Stromal cell of bone marrow (primary cell): Measurements from ENCODE around the gene SSBP2.
"Not testable (repeated sequence)": the region's sequence is repeated elsewhere in the genome, so short reads cannot be mapped to it uniquely, and the experiment has no call there.

Experiments used
- DNase-seq: peaks from one replicate; pipeline ENCODE4 v3.0.0-alpha.2; 2012; ENCODE audit warnings: low read depth

The SSBP2 gene

DNA sequence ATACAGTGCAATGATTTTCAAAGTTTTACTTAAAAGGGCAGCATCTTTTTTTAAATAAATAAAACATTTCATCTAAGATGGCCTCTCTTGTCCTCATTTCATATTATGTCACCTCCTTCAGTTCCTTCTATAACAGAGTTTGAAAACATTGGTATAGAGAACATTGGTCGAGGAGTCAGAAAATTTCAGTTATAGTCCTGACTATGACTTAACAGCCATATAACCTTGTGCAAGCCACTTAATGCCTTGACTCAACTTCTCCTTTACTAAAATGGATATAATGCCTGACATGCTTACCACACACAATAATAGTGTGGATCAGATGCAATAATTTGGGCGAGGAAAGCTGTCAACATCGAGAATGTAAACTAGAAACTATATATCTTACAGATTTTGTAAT lies 22.6 kb downstream of the SSBP2 start:
- DNase-seq: no peak

DNA sequence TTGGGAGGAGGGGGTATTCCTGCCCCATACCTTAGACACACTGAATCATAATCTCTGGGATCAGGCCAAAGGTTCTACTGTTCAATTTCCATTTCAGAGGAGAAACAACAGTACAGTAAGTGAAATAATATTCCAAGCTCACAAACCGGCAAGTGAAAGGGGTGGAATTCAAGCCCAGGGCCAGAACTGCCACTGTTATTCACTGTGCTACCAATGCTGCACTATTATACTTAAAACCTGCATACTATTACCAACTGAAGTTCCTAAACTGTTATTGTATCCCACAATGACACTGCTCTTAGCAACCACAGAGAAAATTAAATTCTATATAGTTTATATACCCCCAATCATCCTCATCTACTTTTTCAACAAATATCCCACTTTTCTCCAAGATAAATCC lies 24.6 kb downstream of the SSBP2 start:
- DNase-seq: no peak

DNA sequence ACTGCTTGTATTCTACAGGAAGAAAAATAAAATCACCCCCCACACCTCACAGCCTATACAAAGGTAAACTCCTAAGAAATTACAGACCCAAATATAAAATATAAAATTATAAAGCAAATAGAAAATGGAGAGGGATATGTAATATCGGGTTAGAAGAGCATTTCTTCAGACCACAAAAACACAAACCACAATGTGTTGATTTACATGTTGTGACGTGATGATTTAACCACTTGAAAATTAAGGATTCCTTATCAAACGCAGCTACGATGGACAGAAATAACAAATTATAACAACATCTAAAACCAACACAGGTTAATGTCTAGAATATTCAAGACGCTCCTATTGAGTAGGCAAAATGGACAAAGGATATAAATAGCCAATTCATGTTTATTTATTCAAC lies 26.3 kb downstream of the SSBP2 start:
- no peak for DNase-seq

- no peak for DNase-seq
Measured at GRCh38 chr5:81724108-81724507, 26.8 kb downstream of the SSBP2 start.

- no peak for DNase-seq
Measured at GRCh38 chr5:81721049-81721448, 29.8 kb downstream of the SSBP2 start.

- DNase-seq: peak; percentile 12
Measured at GRCh38 chr5:81719743-81720345, 31.1 kb downstream of the SSBP2 start.

GRCh38 chr5:81718300-81718699 lies 32.6 kb downstream of the SSBP2 start:
- no peak for DNase-seq

DNA sequence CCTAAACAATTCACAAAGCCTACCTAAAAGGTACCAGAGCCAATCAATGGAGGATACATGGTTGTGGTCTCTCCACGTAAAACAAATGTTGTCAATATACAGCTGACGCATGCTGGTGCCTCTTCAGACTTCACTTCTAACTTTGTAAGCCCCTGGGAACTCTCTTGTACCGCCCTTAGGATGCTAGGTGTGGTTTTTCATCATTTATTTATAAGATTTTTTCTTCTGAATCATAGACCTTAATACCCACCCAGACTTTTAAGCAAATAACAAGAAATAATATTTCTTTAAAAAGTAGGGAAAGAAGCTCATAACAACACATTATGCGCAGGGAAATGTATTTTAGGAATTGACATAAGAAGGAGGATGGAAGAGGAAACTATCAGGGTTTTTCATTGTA lies 33.0 kb downstream of the SSBP2 start:
- no peak for DNase-seq

- no peak for DNase-seq
Measured at GRCh38 chr5:81717226-81717625, 33.7 kb downstream of the SSBP2 start.

DNA sequence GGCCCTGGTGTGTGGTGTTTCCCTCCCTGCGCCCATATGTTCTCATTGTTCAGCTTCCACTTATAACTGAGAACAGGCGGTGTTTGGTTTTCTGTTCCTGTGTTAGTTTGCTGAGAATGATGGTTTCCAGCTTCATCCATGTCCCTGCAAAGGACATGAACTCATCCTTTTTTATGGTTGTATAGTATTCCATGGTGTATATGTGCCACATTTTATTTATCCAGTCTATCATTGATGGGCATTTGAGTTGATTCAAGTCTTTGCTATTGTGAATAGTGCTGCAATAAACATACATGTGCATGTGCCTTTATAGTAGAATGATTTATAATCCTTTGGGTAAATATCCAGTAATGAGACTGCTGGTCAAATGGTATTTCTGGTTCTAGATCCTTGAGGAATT lies 36.8 kb downstream of the SSBP2 start:
- not testable (repeated sequence) for DNase-seq

GRCh38 chr5:81708889-81709288 lies 42.0 kb downstream of the SSBP2 start:
- DNase-seq: no peak

GRCh38 chr5:81703840-81704239 lies 47.1 kb downstream of the SSBP2 start:
- DNase-seq: no peak

DNA sequence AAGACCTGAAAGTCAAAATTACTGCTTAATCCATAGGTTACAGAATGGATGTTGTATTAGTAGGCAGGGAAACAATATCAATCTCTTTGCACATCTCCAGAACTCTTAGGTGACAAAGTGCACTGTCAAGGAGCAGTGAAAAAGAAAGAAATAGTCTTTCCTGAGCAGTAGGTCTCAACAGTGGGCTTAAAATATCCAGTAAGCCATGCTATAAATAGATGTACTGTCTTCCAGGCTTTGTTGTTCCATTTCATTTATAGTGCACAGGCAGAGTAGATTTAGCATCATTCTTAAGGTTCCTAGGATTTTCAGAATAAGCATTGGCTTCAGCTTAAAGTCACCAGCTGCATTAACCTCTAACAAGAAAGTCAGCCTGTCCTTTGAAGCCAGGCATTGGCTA lies 50.7 kb downstream of the SSBP2 start:
- DNase-seq: no peak

DNA sequence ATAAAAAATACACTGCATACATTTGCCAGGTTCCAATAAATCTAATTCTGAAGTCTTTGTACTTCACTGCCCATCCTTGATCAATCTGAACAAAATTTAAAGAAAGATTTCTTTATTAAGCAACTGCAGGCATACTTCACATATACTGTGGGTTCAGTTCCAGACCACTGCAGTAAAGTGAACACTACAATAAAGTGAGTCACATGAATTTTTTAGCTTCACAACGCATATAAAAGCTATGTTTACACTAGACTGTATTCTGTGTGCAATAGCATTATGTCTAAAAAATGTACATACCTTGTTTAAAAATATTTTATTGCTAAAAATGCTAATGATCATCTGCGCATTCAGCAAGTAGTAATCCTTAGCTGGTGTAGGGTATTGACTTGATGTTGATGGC lies 52.1 kb downstream of the SSBP2 start:
- DNase-seq: no peak

- DNase-seq: no peak
Measured at GRCh38 chr5:81696418-81697397, 54.2 kb downstream of the SSBP2 start.

GRCh38 chr5:81694726-81695125 lies 56.2 kb downstream of the SSBP2 start:
- no peak for DNase-seq

DNA sequence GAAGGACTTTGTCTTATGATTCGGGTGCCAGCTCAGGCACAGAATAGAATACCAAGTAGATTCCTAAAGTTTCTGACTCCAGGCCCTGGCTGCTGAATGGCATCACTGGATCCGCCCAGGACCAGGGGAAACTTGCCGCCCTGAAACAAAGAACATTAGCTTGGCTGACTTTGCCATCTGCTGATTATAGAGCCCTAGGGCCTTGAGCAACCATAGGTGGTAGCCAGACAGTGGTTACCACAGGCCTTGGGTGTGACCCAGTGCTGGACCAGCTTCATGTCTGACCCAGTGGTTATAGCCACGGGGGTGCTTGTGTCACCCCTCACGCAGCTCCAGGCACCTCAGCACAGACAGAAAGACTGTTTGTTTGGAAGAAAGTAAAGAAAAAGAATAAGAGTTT lies 62.7 kb downstream of the SSBP2 start:
- no peak for DNase-seq

DNA sequence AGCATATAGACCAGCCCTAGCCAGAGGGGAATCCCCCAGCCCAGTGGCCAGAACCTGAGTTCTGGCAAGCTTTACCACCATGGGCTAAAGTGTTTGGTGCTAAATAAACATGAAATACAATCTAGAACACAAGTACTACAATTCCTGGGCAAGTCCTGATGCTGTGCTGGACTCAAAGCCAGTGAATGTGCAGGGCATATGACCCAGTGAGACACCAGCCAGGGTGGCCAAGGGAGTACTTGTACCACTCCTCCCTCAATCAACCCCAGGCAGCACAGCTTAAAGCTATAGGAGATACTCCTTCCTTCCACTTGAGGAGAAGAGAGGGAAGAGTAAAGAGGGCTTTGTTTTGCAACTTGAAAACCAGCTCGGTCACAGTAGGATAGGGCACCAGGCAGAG lies 63.6 kb downstream of the SSBP2 start:
- no peak for DNase-seq

- DNase-seq: no peak
Measured at GRCh38 chr5:81685471-81685870, 65.4 kb downstream of the SSBP2 start.

DNA sequence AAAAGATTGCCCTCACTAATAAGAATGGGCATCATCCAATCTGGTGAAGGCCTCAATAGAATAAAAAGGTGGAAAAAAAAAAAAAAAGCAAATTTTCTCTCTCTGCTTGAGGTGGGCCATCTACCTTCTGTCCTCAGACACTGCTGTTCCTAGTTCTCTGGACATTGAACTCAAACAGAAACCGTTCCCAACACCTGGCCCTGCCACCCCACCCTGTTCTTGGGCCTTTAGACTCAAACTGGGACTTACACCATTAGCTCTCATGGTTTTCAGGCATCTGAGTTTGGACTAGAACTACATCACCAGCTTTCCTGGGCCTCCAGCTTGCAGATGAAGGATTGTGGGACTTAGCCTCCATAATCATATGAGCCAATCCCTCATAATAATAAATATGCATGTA lies 71.0 kb downstream of the SSBP2 start:
- no peak for DNase-seq

GRCh38 chr5:81675420-81675819 lies 75.5 kb downstream of the SSBP2 start:
- no peak for DNase-seq

DNA sequence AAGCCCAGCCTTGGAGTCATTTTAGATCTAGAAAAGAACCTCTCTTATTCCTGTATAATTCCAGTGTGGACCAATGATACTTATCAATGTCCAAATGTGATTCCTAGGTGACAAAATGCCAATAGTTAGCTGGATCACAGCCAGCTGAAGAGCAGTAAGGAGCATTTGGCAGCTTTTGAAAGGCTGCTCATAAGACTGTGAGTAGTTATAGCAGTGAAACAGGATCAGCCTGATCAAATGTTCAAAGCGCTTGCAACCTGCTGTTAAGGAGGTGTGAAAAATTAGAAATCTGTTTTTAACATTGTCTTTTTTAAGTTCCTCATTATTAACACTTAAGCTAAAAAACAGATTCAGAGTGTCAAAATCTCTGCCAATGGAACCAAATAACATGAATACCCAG lies 85.1 kb downstream of the SSBP2 start:
- no peak for DNase-seq

- not testable (repeated sequence) for DNase-seq
Measured at GRCh38 chr5:81660624-81661023, 90.3 kb downstream of the SSBP2 start.

DNA sequence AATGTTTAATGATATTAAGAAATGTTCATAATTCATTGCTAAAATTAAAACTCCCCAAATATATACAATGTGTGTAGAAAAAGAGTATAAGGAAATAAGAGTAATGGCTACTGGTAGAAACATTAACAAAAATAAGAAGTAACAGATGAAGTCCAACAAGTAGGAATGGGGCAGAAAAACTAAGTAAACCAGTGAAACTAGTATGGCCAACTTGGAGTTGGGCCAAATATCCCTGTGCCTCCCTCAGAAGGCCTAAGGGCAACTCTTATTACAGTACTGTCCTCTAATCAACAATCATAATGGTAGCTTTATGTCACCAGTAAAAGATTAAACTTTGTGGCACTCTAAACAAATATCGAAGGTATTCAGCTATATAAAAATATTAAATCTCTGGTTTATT lies 93.5 kb downstream of the SSBP2 start:
- no peak for DNase-seq
